HG03135 (cell line): Measurements from ENCODE around the gene IGLL1.

Experiments used
- ATAC-seq: cut with Tn5 transposase; IDR thresholded peaks from one replicate; pipeline ENCODE4 v1.9.1; 2021; ENCODE audit warnings: mild to moderate bottlenecking, moderate library complexity; ENCODE audit not compliant: unreplicated experiment

Gene IGLL1

GRCh38 chr22:23530766-23531282, 49.3 kb downstream of the IGLL1 start:
- ATAC-seq: no peak

GRCh38 chr22:23530106-23530505, 50.0 kb downstream of the IGLL1 start:
- no peak for ATAC-seq

GRCh38 chr22:23529166-23530103, 50.7 kb downstream of the IGLL1 start:
- no peak for ATAC-seq

GRCh38 chr22:23527971-23528740, 51.9 kb downstream of the IGLL1 start:
- ATAC-seq: no peak

GRCh38 chr22:23526596-23527316, 53.3 kb downstream of the IGLL1 start:
- ATAC-seq: no peak

GRCh38 chr22:23525510-23525909, 54.6 kb downstream of the IGLL1 start:
- no peak for ATAC-seq

- no peak for ATAC-seq
These were observed 55.9 kb downstream of the IGLL1 start for GRCh38 chr22:23524226-23524625.

GRCh38 chr22:23523713-23524112, 56.4 kb downstream of the IGLL1 start:
- no peak for ATAC-seq
